Medulla oblongata (tissue), 1 donor: ENCODE data around the gene ZDHHC8.

Experiments used
- DNase-seq: peaks from one replicate; pipeline ENCODE4 v3.0.0-alpha.2; 2015; ENCODE audit errors: extremely low spot score

ZDHHC8 gene

DNA sequence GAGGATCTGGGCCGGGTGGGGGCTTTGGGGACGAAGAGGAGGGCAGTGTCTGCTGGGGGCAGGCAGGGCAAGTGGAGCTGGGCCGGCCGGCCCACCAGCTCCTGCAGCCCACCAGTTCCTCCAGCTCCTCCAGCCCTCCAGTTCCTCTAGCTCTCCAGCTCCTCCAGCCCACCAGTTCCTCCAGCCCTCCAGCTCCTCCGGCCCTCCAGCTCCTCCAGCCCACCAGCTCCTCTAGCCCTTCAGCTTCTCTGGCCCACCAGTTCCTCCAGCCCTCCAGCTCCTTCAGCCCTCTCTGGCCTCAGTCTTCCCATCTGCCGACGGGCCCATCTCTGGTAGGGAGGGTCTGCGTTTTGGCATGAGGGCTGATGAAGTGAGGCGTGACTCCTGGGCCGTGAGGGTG is 28.4 kb downstream of the ZDHHC8 start:
- DNase-seq = no peak

DNA sequence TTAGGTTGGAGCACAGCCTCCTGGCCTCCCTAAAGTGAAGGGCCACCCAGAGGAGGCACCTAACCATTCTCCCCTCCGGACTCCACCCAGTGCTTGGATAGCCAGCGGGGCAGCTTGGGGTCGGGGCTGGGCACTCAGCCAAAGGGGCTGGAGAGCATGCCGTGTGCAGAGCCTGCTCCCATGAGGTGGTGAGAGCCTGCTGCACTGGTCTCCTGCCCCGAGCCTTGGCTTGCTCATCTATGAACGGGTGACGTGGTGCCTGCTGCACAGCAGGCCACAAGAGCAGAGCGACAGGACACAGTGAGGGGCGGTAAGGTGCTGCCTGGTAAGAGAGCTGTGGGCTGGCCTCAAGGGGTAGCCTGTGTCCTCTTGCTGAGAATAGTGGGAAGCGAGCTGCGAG is 33.3 kb downstream of the ZDHHC8 start:
- no peak for DNase-seq

DNA sequence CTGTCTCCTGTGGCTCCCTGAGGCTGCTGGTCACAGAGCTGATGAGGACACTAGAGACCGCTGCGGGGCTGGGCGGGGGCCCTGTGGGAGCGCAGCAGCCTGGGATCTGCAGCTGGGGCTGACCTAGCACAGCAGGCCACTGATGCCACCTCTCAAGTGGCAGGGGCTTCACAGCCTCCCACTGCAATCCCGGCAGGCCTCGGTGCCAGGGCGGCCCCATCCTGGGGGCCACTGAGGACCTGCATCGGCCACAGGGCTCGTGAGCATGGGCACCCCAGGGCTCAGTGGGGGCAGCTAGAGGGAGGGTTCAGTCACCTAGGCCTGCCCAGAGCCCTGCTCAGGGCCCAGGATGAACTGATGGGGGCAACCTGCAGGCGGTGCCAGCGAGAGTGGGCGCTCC is 33.8 kb downstream of the ZDHHC8 start:
- DNase-seq = no peak

DNA sequence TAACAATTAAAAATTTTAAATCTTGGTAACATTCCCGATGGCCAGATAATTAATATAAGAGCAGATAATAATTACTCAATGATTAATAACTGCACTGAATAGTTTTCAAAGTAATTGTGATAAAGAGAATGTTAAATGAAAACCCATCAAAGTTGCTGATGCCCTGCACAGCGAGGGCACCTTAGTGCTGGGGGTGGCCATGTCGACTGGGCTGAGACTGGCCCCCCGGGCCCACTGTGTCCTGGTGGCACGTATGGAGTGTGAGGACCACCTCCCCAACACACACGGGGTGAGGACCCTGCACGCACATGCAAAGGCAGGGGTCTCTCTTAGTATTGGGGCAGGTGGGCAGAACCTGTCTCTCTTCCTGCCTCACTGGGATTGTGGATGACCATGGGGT is 34.3 kb downstream of the ZDHHC8 start:
- no peak for DNase-seq

DNA sequence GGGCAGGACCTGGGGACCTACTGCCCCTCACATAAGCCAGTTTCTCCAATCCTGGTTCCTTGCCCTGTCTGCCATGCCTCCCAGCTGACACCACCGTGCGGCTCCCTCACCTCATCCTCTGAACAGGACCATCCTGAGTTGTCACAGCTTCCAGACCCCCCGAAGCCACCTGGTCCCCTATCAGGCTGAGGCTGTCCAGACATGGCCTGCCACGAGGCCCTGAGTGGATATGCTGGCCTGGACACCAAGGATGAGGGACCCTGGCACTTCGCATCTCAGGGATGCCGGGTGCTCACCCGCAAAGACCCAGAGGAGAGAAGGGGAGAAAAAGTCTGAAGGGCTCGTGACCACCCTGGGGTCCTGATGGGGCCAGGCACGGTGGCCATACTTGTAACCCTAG is 35.1 kb downstream of the ZDHHC8 start:
- DNase-seq = no peak

DNA sequence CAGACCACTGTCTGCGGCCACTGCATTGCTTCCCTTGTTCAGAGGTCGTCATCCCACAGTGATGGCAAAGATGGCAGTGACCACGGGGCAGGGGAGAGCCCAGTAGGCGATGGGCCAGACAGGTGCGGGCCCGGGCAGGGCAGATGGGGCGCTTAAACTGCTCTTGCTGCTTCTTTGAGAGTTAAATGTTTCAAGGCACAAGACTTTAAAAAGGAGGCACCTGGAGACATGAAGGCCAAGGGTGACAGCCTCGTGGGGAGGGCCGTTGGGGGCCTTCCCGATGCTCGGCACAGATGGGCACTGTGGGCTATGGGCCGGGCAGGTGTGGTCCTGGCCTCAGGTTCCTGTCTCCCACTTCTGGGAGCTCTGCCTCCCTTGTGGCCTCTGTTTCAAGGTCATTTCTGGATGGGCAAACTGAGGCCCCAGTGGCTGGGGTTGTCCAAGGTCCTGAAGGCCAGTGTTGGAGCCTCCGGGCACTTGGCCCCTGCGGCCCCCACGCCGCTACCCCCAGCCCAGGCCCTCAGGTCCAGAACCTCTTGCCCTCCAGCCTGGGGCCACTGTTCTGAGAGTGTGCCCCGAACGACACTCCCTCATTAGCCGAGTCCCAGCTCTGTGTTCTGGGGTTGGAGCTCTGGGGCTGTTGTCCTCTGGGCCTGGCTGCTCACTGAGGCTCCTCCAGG is 36.2 kb downstream of the ZDHHC8 start:
- no peak for DNase-seq

DNA sequence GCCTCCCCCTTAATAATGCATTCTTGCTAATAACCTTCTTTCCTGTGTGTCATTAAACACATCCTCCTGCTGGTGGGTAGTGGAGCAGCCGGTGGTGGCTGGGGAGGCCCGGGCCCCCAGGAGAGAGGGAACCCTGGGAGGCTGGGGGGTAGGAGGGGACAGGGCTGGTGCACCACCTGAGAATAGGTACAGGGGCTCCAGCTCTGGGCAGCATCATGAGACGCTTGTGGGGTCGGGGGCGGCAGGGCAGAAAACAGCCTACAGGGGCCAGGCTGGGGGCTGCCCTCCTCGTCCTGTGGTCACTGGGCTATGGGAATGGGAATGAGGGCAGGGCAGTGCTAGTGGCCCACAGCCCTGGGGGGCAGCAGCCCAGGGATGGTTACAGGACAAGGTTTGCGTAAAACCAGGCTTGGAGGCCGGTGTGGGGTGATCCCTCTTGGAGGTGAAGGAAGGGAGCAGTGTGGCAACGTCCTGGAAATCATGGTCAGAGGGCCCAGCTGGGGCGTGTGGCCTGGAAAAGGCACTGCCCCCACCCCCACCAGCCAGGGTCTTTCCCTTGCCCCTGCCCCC is 37.7 kb downstream of the ZDHHC8 start:
- no peak for DNase-seq

DNA sequence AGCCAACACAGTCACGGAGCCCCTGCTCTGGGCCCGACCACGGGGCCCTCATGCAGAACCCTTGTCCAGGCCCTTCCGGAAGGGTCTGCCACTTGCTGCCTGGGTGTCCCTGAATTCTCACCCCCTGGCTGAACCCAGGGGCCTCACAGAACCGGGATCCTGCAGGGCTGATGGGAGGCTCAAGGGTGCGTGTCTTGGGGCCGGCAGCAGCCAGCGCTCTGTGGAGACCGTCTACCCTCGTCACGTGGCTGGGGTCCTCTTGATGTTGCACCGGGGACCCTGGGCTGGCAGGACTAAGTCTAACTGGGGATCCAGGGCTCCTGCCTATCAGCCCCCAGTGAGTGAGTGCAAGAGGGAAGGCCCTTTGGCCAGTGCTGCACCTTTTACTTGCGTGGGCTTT is 38.6 kb downstream of the ZDHHC8 start:
- no peak for DNase-seq

DNA sequence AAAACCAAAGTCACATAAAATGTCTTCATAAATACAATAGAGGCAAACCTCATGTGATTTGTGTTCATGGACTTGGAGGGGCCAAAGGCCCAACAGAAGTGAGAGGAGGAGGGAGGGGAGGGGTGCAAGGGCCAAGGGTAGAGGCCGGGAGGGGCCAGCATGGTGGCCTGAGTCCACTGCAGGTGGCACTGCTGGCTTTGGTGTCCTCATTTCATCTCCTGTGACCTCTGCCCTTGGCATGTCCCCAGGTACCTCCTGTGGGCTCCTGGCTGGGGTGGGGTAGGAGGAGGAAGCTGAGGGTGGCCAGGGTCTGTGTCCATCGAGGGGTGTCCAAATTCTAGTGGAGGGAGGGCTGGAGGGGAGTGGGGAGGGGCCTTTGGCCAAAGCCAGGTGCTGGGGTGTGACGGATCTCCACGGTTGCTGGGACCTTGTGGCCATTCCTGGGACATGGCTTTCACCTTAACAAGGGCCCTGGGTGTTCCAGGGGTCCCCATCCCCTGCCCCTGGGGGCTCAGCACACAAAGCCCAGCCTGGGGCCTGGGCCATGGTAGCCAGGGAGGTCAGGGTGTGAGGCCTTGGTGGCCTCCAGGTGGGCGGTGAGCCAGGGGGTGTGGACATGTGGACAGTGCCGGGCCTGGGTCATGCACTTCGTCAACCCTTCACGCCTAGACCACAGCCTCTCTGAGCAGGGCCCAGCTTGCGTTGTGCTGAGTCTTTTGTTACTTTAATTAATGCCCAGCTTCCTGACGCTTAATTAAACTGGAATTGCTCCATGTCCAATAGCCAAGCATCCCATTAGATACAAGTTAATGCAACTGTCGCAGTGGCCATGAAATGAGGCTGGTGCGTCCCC is 39.9 kb downstream of the ZDHHC8 start:
- no peak for DNase-seq

DNA sequence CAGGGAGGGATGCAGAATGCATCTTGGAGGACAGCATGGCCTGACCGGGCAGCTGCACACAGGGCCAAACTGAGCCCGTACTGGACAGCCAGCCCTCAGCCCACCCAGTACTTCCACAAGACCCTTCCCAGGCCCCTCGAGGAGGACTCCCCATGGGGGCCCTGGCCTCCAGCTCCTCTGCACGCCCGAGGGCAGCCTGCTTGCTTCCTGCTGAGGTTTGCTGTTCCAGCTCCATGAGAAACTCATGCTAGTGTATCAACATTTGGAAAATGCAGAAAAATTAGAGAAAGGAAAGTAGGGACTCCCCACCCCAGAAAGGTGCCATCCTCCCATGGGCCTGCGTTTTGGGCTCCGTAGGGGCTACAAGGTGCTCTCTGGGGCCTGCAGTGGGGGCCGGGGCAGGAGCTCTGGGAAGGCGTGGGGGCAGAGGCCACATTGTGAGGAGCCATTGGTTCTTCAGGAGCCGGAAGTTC is 40.6 kb downstream of the ZDHHC8 start:
- no peak for DNase-seq

DNA sequence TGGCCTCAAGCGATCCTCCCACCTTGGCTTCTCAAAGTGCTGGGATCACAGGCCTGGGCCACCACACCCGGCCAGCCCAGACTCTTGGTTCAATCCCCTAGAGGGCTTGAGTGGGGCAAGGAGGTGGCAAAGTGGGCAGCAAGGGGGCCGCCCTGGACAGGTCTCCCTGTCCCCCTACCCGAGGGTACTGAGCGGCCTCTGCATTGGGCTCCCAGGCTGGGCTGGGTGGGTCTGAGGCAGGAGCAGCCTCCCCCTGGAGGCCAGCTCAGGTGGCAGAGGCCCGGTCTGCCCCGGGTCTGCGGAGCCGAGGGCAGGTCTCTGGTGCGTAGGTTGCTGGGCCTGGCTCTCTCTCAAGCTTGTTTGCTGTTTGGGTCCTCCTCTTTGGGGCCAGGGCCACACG is 41.6 kb downstream of the ZDHHC8 start:
- DNase-seq = no peak

DNA sequence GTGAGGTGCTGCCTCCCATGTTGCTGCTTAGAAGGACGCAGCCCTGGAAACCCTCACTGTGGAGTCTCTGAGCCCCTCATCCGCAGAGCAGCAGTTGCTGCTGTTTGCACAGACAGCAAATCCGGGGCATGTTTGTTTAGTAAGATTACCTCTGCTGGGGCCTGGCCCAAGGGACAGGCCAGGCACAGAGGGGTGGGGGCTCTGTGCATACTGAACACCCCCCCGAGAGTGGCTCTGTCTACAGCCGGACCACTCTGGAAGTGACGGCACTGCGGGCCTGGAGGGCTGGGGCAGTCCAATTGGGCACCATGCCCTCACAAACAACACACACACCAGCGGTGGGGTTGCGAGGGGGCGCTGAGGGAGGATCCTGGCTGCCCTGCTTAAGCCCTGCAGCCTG is 42.2 kb downstream of the ZDHHC8 start:
- DNase-seq = no peak

DNA sequence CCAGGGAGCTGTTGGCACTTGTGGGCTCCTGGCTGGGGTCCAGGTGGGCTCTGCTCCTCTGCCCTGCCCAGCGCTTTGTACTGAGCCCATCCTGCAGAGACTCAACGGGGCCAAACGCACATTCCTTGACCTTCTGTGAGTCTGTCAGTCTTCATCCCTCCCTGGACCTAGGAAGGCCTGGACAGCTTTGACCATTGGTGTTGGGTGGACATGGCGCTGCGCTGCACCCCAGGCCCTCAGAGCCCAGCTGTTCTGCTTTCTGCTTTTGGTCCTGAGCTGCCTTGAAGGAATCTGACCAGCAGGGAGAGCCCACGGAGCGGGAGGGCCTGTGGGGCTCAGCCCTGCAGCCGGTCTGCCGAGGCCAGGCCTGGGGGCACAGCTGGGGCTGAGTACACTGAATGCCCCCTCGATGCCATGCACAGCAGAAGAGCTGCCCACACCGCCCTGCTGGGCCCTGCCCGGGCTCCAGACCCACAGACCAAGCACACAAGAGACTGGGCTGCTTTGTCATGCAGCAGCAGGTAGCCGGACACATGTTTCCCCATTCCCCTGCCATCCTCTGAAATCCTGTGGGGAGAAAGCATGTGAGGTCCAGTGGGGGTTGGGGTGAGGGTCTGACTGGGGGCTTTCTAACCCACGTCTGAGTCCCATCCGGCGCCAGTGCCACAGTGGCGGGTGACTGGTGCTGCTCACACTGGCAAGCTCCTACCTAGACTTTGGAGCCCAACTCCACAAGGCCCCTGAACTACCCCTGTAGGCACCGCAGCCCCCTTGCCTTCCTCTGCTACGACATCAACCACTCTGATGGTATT is 43.4 kb downstream of the ZDHHC8 start:
- no peak for DNase-seq

DNA sequence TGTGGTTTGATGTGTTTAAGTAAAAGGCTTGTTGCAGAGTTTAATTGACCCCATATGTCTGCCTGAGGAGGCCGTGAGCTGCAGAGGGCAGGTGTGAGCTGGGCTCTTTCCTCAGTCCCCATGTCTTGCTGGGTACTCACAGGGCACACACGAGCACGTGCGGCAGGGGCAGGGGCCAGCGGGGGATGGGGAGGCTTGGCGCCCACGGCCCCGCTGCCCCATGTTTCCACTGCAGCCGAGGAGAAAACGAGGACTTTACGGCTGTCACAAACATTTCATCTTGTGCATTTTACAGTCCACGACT is 43.9 kb downstream of the ZDHHC8 start:
- no peak for DNase-seq

DNA sequence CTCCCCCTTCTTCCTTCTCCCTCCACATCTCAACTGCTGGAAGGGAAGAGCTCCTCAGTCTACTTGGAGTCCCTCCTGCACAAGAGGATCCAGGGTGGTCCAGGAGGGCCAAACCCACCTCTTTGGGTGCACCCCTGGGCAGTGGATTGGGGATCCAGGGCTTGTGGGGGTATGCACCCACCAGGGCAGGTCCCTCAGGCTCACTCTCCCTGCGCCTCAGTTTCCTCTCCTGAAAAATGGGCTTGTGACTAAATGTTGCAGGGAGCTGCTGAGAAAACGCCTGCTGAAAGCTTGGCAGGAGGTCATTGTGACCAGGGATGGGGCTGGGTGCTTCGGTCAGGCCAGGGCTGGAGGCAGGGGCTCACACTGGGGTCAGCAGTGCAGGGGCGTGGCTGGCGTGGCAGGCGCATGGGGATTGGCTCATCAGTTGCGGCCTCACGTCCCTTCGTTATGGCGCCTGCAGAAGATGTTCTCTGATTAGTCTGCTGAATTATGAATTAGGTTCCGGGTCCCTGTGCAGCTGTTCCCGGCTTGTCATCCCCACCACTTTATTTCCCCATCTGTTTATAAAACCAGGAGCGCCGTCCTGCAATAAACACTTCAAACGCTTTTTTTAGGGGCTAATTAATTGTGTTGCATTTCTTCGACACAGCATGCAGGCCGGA is 44.9 kb downstream of the ZDHHC8 start:
- DNase-seq = no peak

DNA sequence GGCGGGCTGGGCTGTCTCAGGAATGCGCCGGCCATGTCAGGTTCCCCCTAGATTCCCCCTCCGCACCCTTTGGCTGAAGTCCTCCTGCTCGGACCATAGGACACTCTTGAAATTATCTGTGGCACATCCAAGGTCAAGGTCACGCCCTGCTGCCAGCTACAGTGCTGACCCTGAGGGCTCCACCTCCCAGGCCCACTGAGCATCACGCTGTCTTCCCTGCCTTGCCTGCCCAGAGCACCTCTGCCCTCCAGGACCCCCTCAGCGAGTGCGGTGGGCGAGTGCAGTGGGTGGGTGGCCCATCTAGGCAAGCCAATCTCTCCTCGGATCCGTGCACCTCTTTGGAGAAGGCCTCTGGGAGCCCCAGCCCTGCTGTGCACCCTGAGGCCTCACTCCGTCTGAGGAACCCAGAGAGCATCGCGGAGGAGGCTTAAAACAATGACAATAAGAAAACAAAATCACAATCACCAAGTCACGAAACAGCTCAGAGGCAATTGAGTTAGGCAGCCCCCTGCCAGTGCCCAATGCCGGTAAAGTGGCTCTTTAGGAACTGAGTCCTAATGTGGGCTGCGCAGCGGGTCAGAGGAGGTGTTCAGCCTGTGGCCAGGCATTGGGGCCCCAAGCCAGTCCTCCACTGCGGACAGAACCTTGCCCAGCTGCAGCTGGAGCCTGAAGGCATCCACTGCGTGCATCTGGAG is 45.8 kb downstream of the ZDHHC8 start:
- DNase-seq = no peak

DNA sequence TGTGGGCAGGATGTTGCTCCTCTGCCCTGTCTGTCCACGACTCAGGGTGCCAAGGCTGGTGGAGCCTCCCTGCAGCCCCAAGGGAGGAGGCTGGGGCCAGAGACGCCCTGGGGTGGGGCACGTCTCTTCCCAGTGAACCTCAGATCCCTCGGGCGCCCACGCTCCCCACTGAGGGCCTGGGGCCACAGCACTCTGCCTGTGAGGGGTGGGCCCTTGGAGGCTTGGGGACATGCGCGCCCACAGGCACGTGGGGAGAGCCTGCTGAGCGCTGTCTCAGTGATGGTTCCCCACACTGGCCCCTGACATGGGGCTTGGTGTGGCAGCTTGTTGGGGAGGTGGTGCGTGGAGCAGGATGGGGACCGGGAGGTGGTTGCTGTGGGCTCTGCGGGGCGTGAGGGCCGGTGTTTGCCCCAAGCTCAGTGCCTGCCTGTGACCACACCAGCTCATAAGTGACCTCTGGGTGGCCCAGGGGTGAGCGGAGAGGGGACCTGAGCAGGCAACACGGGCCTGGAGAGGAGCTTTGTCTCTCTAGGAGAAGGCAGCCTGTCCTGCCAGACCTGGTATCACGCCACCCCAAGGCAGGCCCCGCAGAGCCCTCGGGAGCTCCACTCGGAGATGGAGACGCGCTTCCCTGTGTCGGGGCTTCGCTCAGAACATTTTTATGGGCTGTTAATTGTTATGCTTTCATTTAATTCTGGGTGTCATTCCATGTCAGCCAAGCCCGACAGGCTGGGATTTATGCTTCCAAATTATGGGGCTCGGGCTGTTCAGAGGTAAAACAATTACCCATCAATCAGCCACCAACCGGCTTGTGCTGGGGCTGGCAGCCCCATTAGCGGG is 46.7 kb downstream of the ZDHHC8 start:
- no peak for DNase-seq

DNA sequence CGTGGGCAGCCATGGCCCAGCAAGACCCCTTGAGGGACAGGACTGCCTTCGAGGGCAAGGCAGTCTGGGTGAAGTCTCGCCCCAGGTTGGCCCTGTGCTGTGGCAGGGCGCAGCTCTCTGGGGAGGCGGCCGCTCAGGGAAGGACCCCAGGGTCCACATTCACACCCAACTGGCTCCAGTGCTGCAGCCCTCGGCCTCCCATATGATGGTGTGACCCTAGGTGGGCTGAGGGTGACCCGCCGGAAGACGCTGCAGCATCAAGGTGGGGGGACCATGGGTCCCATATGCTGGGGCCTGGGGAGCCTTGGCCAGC is 47.3 kb downstream of the ZDHHC8 start:
- no peak for DNase-seq

DNA sequence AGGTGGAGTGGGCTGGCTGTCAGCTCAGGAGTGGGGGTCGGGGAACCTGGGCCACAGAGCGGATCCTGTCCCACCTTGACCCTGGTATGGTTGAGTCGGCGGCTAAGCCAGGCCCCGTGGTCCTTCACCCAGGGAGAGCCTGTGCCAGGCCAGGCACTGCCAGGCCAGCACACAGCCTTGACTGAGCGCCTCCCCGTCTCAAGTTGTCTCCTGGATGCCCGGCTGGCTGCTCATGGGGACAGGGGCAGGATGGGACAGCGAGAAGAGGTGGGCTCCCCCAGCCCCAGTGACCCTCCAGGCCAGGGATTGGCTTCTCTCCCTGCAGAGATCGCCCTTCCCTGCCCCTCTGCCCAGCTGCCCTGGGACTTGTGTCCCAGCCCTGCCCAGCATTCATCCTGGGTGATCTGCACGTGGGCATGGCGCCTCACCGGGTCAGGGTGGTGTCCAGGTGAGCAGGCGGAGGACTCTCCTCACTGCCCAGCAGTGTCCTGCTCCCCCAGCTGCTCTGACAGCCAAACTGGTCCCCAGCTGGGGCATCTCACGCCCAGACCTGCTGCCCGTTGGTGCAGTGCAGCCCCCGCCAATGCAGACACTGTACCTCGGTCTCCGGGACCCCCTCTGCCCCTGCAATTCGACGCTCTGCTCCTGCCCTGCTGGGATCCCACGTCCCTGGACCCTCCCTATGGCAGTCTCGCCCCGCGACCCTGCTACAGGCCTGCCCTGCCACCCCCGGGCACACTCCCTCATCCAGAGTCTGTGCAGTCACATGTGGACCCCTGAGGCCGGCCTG is 48.0 kb downstream of the ZDHHC8 start:
- no peak for DNase-seq

DNA sequence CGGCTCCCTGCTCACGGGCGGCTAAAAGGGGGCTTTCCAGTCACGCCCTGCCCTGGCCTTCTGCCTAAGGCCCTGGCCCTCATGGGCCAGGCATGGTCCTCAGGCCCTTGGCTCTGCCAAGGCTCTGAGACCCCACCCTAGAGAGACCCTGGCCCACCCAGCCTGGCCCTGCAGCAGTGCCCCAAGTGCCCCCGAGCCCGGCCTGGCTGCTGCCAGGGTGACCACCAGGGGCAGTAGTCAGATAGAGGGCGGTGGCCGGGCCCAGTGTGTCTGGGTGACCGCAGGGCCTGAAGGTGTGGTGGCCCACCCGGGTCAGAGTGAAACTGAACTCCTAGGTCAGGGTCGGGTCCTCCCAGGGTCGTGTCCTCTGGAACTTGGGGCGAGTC is 48.6 kb downstream of the ZDHHC8 start:
- no peak for DNase-seq
